ENCODE measurements around the gene ZNF548. TPM values are rescaled to one million over a fixed set of nuclear protein-coding genes. Genes with fewer than 3 reads are reported as not detected.

The ZNF548 gene
- polyA plus RNA-seq, 1 experiment: 14.2 TPM

- no peak for DNase-seq (ENCODE audit: low read depth, low spot score)
- no peaks in the 10 kb centered on the region; the same call in none of the 2 replicates for H3K9me3 ChIP-seq (ENCODE audit: control insufficient read depth, insufficient read depth, low read length)
- CTCF ChIA-PET: no interaction called here
- H3K4me3 ChIP-seq (ENCODE audit: low read depth, low read length): peak overlapping the region; percentile 100
- TF ChIP-seq, protein P1, sequence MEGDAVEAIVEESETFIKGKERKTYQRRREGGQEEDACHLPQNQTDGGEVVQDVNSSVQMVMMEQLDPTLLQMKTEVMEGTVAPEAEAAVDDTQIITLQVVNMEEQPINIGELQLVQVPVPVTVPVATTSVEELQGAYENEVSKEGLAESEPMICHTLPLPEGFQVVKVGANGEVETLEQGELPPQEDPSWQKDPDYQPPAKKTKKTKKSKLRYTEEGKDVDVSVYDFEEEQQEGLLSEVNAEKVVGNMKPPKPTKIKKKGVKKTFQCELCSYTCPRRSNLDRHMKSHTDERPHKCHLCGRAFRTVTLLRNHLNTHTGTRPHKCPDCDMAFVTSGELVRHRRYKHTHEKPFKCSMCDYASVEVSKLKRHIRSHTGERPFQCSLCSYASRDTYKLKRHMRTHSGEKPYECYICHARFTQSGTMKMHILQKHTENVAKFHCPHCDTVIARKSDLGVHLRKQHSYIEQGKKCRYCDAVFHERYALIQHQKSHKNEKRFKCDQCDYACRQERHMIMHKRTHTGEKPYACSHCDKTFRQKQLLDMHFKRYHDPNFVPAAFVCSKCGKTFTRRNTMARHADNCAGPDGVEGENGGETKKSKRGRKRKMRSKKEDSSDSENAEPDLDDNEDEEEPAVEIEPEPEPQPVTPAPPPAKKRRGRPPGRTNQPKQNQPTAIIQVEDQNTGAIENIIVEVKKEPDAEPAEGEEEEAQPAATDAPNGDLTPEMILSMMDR (IDR thresholded peaks at IDR 0.05; ENCODE audit: low read depth, low read length): 0 out of 2 replicates have a peak, but pooled peaks have one; percentile 4
- H3K27ac ChIP-seq (ENCODE audit: low read depth, low read length): no peak overlapping the region
- no peaks in the 10 kb centered on the region for H3K27me3 ChIP-seq (ENCODE audit: control insufficient read depth, insufficient read depth, low read length)
- POLR2A ChIA-PET: no interaction called here
Measured at GRCh38 chr19:57351867-57352266, 37.8 kb upstream of the ZNF548 start.

GRCh38 chr19:57355916-57356315, 33.7 kb upstream of the ZNF548 start:
- H3K4me3 ChIP-seq (ENCODE audit: low read depth, low read length): no peak overlapping the region
- ChIA-PET POLR2A (no interaction called here), CTCF (no interaction called here)
- no peak for DNase-seq (ENCODE audit: low read depth, low spot score)
- TF ChIP-seq, protein P1 (IDR thresholded peaks at IDR 0.05; ENCODE audit: low read depth, low read length): no peak
- H3K9me3 ChIP-seq (ENCODE audit: control insufficient read depth, insufficient read depth, low read length): no peaks in the 10 kb centered on the region; the same call in none of the 2 replicates
- no peak overlapping the region for H3K27ac ChIP-seq (ENCODE audit: low read depth, low read length)
- no peaks in the 10 kb centered on the region for H3K27me3 ChIP-seq (ENCODE audit: control insufficient read depth, insufficient read depth, low read length)

DNA sequence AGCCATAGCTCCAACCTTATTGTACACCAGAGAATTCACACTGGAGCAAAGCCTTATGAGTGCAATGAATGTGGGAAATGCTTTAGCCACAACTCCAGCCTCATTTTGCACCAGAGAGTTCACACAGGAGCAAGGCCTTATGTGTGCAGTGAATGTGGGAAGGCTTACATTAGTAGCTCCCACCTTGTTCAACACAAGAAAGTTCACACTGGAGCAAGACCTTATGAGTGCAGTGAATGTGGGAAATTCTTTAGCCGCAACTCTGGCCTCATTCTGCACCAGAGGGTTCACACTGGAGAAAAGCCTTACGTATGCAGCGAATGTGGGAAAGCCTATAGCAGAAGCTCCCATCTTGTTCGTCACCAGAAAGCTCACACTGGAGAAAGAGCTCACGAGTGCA, 32.2 kb upstream of the ZNF548 start:
- ChIA-PET POLR2A (no interaction called here), CTCF (no interaction called here)
- TF ChIP-seq, protein P1 (IDR thresholded peaks at IDR 0.05; ENCODE audit: low read depth, low read length): no peak
- DNase-seq (ENCODE audit: low read depth, low spot score): no peak
- Histone ChIP-seq H3K4me3 (ENCODE audit: low read depth, low read length) (no peak overlapping the region), H3K27ac (ENCODE audit: low read depth, low read length) (no peak overlapping the region), H3K27me3 (ENCODE audit: control insufficient read depth, insufficient read depth, low read length) (no peaks in the 10 kb centered on the region), H3K9me3 (ENCODE audit: control insufficient read depth, insufficient read depth, low read length) (no peaks in the 10 kb centered on the region; the same call in 1 of the 2 replicates)

DNA sequence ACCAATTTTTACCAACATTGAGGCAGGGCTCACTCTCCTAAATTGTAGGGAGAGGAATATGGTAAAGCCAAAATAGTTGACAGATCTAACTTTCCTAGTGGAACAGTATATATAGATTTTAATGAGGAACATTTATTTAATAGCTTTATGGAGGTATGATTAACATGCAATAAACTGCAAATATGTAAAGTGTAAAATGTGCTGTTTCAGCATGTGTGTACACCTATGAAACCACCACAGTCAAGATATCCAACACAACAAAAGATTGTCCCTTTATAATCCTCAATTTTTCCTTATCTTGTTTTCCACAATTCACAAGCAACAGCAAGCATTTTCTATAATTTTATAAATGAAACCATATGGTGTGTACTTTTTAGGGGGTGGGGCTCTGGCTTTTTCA, 30.4 kb upstream of the ZNF548 start:
- TF ChIP-seq, protein P1 (IDR thresholded peaks at IDR 0.05; ENCODE audit: low read depth, low read length): no peak
- POLR2A ChIA-PET: no interaction called here
- CTCF ChIA-PET: no interaction called here
- Histone ChIP-seq H3K27ac (ENCODE audit: low read depth, low read length) (no peak overlapping the region), H3K9me3 (ENCODE audit: control insufficient read depth, insufficient read depth, low read length) (no peaks in the 10 kb centered on the region; the same call in none of the 2 replicates), H3K4me3 (ENCODE audit: low read depth, low read length) (no peak overlapping the region), H3K27me3 (ENCODE audit: control insufficient read depth, insufficient read depth, low read length) (no peaks in the 10 kb centered on the region)
- no peak for DNase-seq (ENCODE audit: low read depth, low spot score)

DNA sequence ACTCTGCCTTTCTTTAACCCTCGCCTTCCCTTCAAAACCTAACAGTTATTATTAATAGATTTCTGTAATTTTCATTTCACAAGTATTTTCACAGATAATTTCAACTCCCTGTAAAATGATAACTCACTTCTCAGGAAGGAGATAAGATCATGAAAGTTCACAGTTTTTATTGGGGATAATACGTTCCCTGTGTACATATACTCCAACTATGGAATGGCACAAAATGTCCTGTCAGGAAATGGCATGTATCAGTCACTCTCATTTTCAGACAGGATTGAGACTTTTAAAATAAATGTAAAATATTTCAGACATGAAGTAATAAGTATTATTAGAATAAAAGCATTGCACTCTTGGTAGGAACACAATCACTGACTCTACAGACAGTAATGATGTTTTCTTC, 27.2 kb upstream of the ZNF548 start:
- CTCF ChIA-PET: interaction anchor here (0.9 kb wide), 1 partner anchor 12 kb away, joined by 3 read pairs; the partner anchor contains the start of gene ZNF304
- H3K27ac ChIP-seq (ENCODE audit: low read depth, low read length): peak overlapping the region; percentile 92

More for the DNA sequence above, 27.2 kb upstream of the ZNF548 start:
- Histone ChIP-seq H3K9me3 (ENCODE audit: control insufficient read depth, insufficient read depth, low read length) (no peaks in the 10 kb centered on the region; the same call in none of the 2 replicates), H3K27me3 (ENCODE audit: control insufficient read depth, insufficient read depth, low read length) (no peaks in the 10 kb centered on the region), H3K4me3 (ENCODE audit: low read depth, low read length) (peak overlapping the region; percentile 67)
- POLR2A ChIA-PET: interaction anchor here (0.6 to 1.4 kb wide), 3 partner anchors 27 to 425 kb away, joined by 3 to 5 read pairs (median 5); partner anchors contain the start of genes ZNF548 and ZNF749
- no peak for DNase-seq (ENCODE audit: low read depth, low spot score)
- TF ChIP-seq, protein P1 (IDR thresholded peaks at IDR 0.05; ENCODE audit: low read depth, low read length): no peak

All from AG04450 (cell line).